PC-3 (cell line): ENCODE data around the gene GJA8. TPM values are rescaled to one million over a fixed set of nuclear protein-coding genes. Genes with fewer than 3 reads are reported as not detected.

ENCODE experiments used
- ATAC-seq: fragments of 200-7000 bp; cut with Tn5 transposase; 2 replicates; pipeline ENCODE4 v1.9.1; 2020; ENCODE audit warnings: mild to moderate bottlenecking, moderate library complexity
- BruUV-seq: library from RNA; stranded (reverse); fragments of 400-500 nt; replicated peaks from 2 replicates; lab custom pipeline; 2021; lab: Mats Ljungman, UMichigan
- CTCF ChIA-PET: fragments of 300-600 bp; sonication (Branson Sonifier 250); formaldehyde crosslinking; loops from one replicate; lab custom pipeline; 2022; ENCODE audit warnings: antibody characterized with exemption; lab: Charles Lee
- POLR2A ChIA-PET: fragments of 300-600 bp; sonication (Branson Sonifier 250); formaldehyde crosslinking; loops from one replicate; lab custom pipeline; 2022; ENCODE audit warnings: antibody characterized with exemption; ENCODE audit not compliant: unreplicated experiment; lab: Charles Lee
- DNase-seq: peaks from one replicate; pipeline ENCODE4 v3.0.0-alpha.2; 2015
- H2AFZ ChIP-seq: fragments of 300-600 bp; sonication (generic); 2 replicates; pipeline ENCODE4 v1.6.0; 2016; ENCODE audit warnings: antibody characterized with exemption, low read length
- H3F3A ChIP-seq: fragments of 300-600 bp; sonication (generic); one replicate; pipeline ENCODE4 v1.6.0; 2017; ENCODE audit warnings: antibody characterized with exemption, low read length, control low read depth, mild to moderate bottlenecking; ENCODE audit not compliant: unreplicated experiment
- H3K27ac ChIP-seq: fragments of 300-600 bp; sonication (generic); 2 replicates; pipeline ENCODE4 v1.5.1; 2016; ENCODE audit warnings: mild to moderate bottlenecking, low read length
- H3K27me3 ChIP-seq: fragments of 300-600 bp; sonication (generic); 2 replicates; pipeline ENCODE4 v1.6.1; 2016; ENCODE audit warnings: low read length, mixed read lengths
- H3K36me3 ChIP-seq: fragments of 300-600 bp; sonication (generic); 2 replicates; pipeline ENCODE4 v1.6.1; 2016; ENCODE audit warnings: low read depth, mixed run types, low read length, mixed read lengths
- H3K4me1 ChIP-seq: fragments of 300-600 bp; sonication (generic); 2 replicates; pipeline ENCODE4 v1.5.1; 2016; ENCODE audit warnings: low read length; ENCODE audit not compliant: insufficient read depth
- H3K4me2 ChIP-seq: fragments of 300-600 bp; sonication (generic); 2 replicates; pipeline ENCODE4 v1.6.0; 2016; ENCODE audit warnings: low read length
- H3K4me3 ChIP-seq: fragments of 300-600 bp; sonication (generic); 2 replicates; pipeline ENCODE4 v1.5.1; 2016; ENCODE audit warnings: mild to moderate bottlenecking, low read length, mixed read lengths
- H3K79me2 ChIP-seq: fragments of 300-600 bp; sonication (generic); 2 replicates; pipeline ENCODE4 v1.6.1; 2017; ENCODE audit warnings: low read length, mixed read lengths
- H3K9ac ChIP-seq: fragments of 300-600 bp; sonication (generic); 2 replicates; pipeline ENCODE4 v1.6.0; 2016; ENCODE audit warnings: mild to moderate bottlenecking, low read length
- H3K9me2 ChIP-seq: fragments of 300-600 bp; sonication (generic); replicated peaks from 2 replicates; pipeline ENCODE4 v1.6.1; 2016; ENCODE audit warnings: mixed run types, low read length, mixed read lengths
- H3K9me3 ChIP-seq: fragments of 300-600 bp; sonication (generic); 2 replicates; pipeline ENCODE4 v1.6.1; 2016; ENCODE audit warnings: low read length, mixed read lengths
- H4K20me1 ChIP-seq: fragments of 300-600 bp; sonication (generic); 2 replicates; pipeline ENCODE4 v1.6.1; 2016; ENCODE audit warnings: low read length, mixed read lengths
- CTCF ChIP-seq: fragments of 300-600 bp; sonication (generic); conservative IDR thresholded peaks from 2 replicates; pipeline ENCODE4 v1.5.1; 2017; ENCODE audit warnings: antibody characterized with exemption, low read depth, mild to moderate bottlenecking, low read length
- EZH2 ChIP-seq: fragments of 300-600 bp; sonication (generic); IDR thresholded peaks from one replicate; pipeline ENCODE4 v1.6.1; 2017; ENCODE audit warnings: antibody characterized with exemption, mild to moderate bottlenecking, low read length; ENCODE audit not compliant: unreplicated experiment
- EZH2phosphoT487 ChIP-seq: fragments of 300-600 bp; sonication (generic); IDR thresholded peaks from 2 replicates; pipeline ENCODE4 v1.6.1; 2018; ENCODE audit warnings: mild to moderate bottlenecking, antibody characterized with exemption, low read length, borderline replicate concordance
- intact Hi-C: fragments of 100-400 bp; cut with micrococcal nuclease; formaldehyde crosslinking; loops from 2 replicates; pipeline ENCODE4 v1.9.0; 2023
- total RNA-seq: library from RNA; depleted of rRNA; stranded (reverse); fragments of >200 nt; gene quantifications from 2 replicates; pipeline ENCODE4 v1.2.3, GENCODE V29; 2014

Gene GJA8
- total RNA-seq, 1 experiment from 2014 or later, result not detected

- H3K79me2 ChIP-seq, result no peaks in the 10 kb centered on the region
- no peak overlapping the region for H3K4me3 ChIP-seq
- intact Hi-C loops, result loop anchor here (10.0 kb wide), 1 partner anchor 623 kb away; no protein-coding TSS in a partner anchor
- no peaks in the 10 kb centered on the region for H3F3A ChIP-seq
- DNase-seq (no peak), ATAC-seq (no peak)
- H3K9me2 ChIP-seq, result no peaks in the 10 kb centered on the region
- no TSS peak for BruUV-seq
- H3K36me3 ChIP-seq, result no peaks in the 10 kb centered on the region
- ChIA-PET POLR2A (no interaction called here), CTCF (no interaction called here)
- H3K9ac ChIP-seq, result no peak overlapping the region
- no peaks in the 10 kb centered on the region for H4K20me1 ChIP-seq
- H3K4me2 ChIP-seq, result no peak overlapping the region
- no peak for TF ChIP-seq EZH2
- TF ChIP-seq EZH2phosphoT487, result no peak
- no peak for TF ChIP-seq CTCF
- H3K27me3 ChIP-seq, result no peaks in the 10 kb centered on the region
- no peak overlapping the region for H3K27ac ChIP-seq
- H3K9me3 ChIP-seq, result no peaks in the 10 kb centered on the region
- H3K4me1 ChIP-seq, result peaks cover 23% of the 10 kb centered on the region
- no peak overlapping the region for H2AFZ ChIP-seq
Observed at GRCh38 chr1:147897789-147898188, 4.8 kb upstream of the GJA8 start.

- no peaks in the 10 kb centered on the region for H3K79me2 ChIP-seq
- ChIA-PET POLR2A (no interaction called here), CTCF (no interaction called here)
- H3K4me1 ChIP-seq, result no peaks in the 10 kb centered on the region
- no TSS peak for BruUV-seq
- H3K4me3 ChIP-seq, result no peak overlapping the region
- no peaks in the 10 kb centered on the region for H3K36me3 ChIP-seq
- no peaks in the 10 kb centered on the region for H3K27me3 ChIP-seq
- no peak overlapping the region for H3K27ac ChIP-seq
- no peak overlapping the region for H3K4me2 ChIP-seq
- intact Hi-C loops, result no loop called here
- no peaks in the 10 kb centered on the region for H3K9me2 ChIP-seq
- H4K20me1 ChIP-seq, result no peaks in the 10 kb centered on the region
- no peaks in the 10 kb centered on the region for H3F3A ChIP-seq
- no peaks in the 10 kb centered on the region for H3K9me3 ChIP-seq
- no peak overlapping the region for H3K9ac ChIP-seq
- DNase-seq (no peak), ATAC-seq (no peak)
- TF ChIP-seq EZH2phosphoT487, result no peak
- no peak for TF ChIP-seq CTCF
- no peak for TF ChIP-seq EZH2
- no peak overlapping the region for H2AFZ ChIP-seq
Observed at GRCh38 chr1:147904726-147905125, 2.1 kb downstream of the GJA8 start.

GRCh38 chr1:147907786-147908509 lies 5.4 kb downstream of the GJA8 start:
- Histone ChIP-seq H3K79me2 (no peaks in the 10 kb centered on the region), H2AFZ (no peak overlapping the region), H3K36me3 (no peaks in the 10 kb centered on the region), H3K27me3 (no peaks in the 10 kb centered on the region), H3K4me1 (no peaks in the 10 kb centered on the region), H3K4me2 (no peak overlapping the region), H3K4me3 (no peak overlapping the region), H3K27ac (no peak overlapping the region), H3K9me2 (no peaks in the 10 kb centered on the region), H3K9ac (no peak overlapping the region), H3K9me3 (no peaks in the 10 kb centered on the region), H3F3A (no peaks in the 10 kb centered on the region), H4K20me1 (no peaks in the 10 kb centered on the region)
- ChIA-PET POLR2A (no interaction called here), CTCF (no interaction called here)
- TF ChIP-seq EZH2phosphoT487 (no peak), CTCF (no peak), EZH2 (no peak)
- DNase-seq (no peak), ATAC-seq (no peak)
- intact Hi-C loops, result no loop called here
- BruUV-seq, result no TSS peak
